BE2C (cell line): ENCODE results near the gene ARHGAP44.
"Not testable (repeated sequence)": the region's sequence is repeated elsewhere in the genome, so short reads cannot be mapped to it uniquely, and the experiment has no call there.

Experiments
- DNase-seq: peaks from one replicate; pipeline ENCODE4 v3.0.0-alpha.2; 2020
- H3K27me3 ChIP-seq: fragments of 250-450 bp; sonication (Bioruptor Pico); 2 replicates; pipeline ENCODE4 v1.5.1; 2020; ENCODE audit warnings: mild to moderate bottlenecking
- H3K36me3 ChIP-seq: fragments of 250-450 bp; sonication (Bioruptor Pico); 2 replicates; pipeline ENCODE4 v1.5.1; 2020; ENCODE audit warnings: mild to moderate bottlenecking
- H3K4me1 ChIP-seq: fragments of 250-450 bp; sonication (Bioruptor Pico); 2 replicates; pipeline ENCODE4 v1.5.1; 2020
- H3K4me3 ChIP-seq: 2 replicates; pipeline ENCODE4 v1.5.1; 2011; ENCODE audit warnings: low read depth, low read length
- H3K9me3 ChIP-seq: fragments of 250-450 bp; sonication (Bioruptor Pico); 2 replicates; pipeline ENCODE4 v1.5.1; 2020
- TF ChIP-seq, protein P1 (sequence below): IDR thresholded peaks from 2 replicates; pipeline ENCODE4 v1.5.1; 2012; ENCODE audit warnings: mild to moderate bottlenecking, low read depth, low read length

The ARHGAP44 gene

DNA sequence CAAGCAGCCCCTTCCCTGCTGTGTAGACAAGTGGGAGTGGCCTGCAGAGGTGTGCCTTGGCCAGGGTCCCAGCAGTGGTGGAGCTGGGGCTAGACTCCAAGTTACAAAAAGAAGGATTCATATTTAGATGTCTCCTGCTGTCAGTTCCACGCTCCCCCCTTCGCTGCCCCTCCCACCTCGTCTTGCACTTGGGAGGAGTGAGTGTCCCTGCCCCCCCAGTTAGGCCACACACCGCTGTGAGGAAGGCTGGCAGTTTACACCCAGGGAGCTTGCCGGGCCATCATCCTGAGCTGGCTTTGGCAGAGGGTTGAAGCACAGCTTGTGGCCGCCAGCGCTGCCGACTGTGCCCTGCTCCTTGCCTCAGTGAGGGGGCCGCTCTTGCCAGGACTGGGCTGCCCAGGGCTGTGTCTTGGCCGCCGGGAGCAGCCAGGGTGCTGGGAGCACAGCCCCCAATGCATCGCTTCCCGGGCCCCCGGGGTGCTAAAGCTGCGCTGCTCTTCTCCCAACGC is 184.3 kb downstream of the ARHGAP44 start:
- H3K9me3 ChIP-seq: no peaks in the 10 kb centered on the region
- DNase-seq: no peak
- no peaks in the 10 kb centered on the region for H3K36me3 ChIP-seq
- H3K4me1 ChIP-seq: no peaks in the 10 kb centered on the region
- TF ChIP-seq, protein P1, sequence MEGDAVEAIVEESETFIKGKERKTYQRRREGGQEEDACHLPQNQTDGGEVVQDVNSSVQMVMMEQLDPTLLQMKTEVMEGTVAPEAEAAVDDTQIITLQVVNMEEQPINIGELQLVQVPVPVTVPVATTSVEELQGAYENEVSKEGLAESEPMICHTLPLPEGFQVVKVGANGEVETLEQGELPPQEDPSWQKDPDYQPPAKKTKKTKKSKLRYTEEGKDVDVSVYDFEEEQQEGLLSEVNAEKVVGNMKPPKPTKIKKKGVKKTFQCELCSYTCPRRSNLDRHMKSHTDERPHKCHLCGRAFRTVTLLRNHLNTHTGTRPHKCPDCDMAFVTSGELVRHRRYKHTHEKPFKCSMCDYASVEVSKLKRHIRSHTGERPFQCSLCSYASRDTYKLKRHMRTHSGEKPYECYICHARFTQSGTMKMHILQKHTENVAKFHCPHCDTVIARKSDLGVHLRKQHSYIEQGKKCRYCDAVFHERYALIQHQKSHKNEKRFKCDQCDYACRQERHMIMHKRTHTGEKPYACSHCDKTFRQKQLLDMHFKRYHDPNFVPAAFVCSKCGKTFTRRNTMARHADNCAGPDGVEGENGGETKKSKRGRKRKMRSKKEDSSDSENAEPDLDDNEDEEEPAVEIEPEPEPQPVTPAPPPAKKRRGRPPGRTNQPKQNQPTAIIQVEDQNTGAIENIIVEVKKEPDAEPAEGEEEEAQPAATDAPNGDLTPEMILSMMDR: no peak
- H3K27me3 ChIP-seq: no peaks in the 10 kb centered on the region
- no peak overlapping the region for H3K4me3 ChIP-seq

DNA sequence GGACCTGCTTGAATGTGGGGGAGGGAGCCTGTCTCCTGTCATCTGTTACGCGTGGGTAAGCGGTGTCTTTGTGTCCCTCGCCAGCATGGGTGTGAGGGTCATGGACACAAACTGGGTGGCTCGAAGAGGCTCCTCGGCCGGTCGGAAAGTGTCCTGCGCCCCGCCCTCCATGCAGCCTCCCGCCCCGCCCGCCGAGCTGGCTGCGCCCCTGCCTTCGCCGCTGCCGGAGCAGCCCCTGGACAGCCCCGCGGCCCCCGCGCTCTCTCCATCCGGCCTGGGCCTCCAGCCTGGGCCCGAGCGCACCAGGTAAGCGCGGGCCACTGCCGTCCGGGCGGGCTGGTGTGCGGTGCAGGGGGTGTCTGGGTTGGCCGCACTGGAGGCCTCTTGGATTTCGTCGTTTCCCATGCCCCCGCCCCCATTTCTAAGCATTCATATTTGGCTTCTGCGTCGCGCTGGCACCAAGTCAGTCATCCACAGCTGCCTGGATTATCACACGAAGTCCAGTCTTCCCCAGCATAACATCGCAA is 184.8 kb downstream of the ARHGAP44 start:
- H3K27me3 ChIP-seq: no peaks in the 10 kb centered on the region
- DNase-seq: no peak
- TF ChIP-seq, protein P1: no peak
- H3K4me3 ChIP-seq: no peak overlapping the region
- H3K4me1 ChIP-seq: no peaks in the 10 kb centered on the region
- H3K9me3 ChIP-seq: no peaks in the 10 kb centered on the region
- H3K36me3 ChIP-seq: no peaks in the 10 kb centered on the region

- Histone ChIP-seq H3K4me1 (no peaks in the 10 kb centered on the region), H3K9me3 (no peaks in the 10 kb centered on the region)
Observed at GRCh38 chr17:12977008-12977751, 187.9 kb downstream of the ARHGAP44 start.

DNA sequence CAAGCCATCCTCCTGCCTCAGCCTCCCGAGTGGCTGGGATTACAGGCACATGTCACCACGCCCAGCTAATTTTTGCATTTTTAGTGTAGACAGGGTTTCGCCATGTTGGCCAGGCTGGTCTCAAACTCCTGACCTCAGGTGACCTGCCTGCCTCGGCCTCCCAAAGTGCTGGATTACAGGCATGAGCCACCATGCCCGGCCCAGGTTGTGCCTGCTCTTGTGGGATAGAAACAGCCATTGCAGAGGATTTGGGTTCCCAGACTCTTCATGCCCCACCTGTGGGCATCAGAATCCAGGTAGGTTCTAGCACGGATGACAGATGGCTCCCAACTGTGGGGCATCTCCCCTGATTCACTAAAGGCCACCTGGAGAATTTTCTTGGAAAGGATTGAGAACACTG is 189.5 kb downstream of the ARHGAP44 start:
- not testable (repeated sequence) for H3K4me1 ChIP-seq, H3K9me3 ChIP-seq, DNase-seq, H3K27me3 ChIP-seq, H3K36me3 ChIP-seq, H3K4me3 ChIP-seq

More at GRCh38 chr17:12977008-12977751, 187.9 kb downstream of the ARHGAP44 start:
- Histone ChIP-seq H3K4me3 (no peak overlapping the region), H3K27me3 (no peaks in the 10 kb centered on the region), H3K36me3 (no peaks in the 10 kb centered on the region)
- TF ChIP-seq, protein P1: no peak
- no peak for DNase-seq

DNA sequence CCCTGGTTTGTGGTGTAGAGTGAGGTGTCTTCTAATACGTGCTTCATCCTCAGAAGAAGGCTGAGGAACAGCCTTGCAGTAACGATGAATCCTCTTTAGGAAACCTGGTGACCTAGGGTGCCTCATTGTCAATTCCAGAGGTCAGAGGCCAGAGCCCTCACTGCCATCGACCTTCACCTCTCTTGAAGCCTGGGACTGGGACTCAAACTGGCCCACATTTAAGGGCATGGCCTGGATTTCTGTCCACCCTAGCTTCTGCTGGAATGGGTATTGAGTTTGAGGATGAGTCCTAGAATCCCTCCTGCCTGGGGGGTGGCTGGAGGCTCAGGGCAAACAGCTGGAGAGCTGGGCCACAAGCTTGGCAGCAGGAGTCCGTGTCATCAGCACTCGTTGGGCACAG is 189.9 kb downstream of the ARHGAP44 start:
- Histone ChIP-seq H3K4me3 (no peak overlapping the region), H3K27me3 (no peaks in the 10 kb centered on the region), H3K36me3 (no peaks in the 10 kb centered on the region), H3K9me3 (no peaks in the 10 kb centered on the region), H3K4me1 (no peaks in the 10 kb centered on the region)
- DNase-seq: no peak
- TF ChIP-seq, protein P1: no peak

GRCh38 chr17:12979826-12980500 is 190.7 kb downstream of the ARHGAP44 start:
- DNase-seq: no peak
- Histone ChIP-seq H3K4me3 (no peak overlapping the region), H3K27me3 (no peaks in the 10 kb centered on the region), H3K36me3 (no peaks in the 10 kb centered on the region), H3K9me3 (no peaks in the 10 kb centered on the region), H3K4me1 (no peaks in the 10 kb centered on the region)
- TF ChIP-seq, protein P1: no peak
